Measurements from ENCODE around the gene WDFY2.

- TF ChIP-seq GATA2 (IDR thresholded peaks at IDR 0.05; ENCODE audit: low read depth, low read length) (no peak), GATA3 (IDR thresholded peaks at IDR 0.05; ENCODE audit: low read depth, low read length) (no peak)
Observed at GRCh38 chr13:51728972-51729371, 144.7 kb downstream of the WDFY2 start.

Data from SH-SY5Y (cell line).